GM18507 (cell line): ENCODE data around the gene PRPF6.

Source experiments
- DNase-seq: peaks from one replicate; pipeline ENCODE4 v3.0.0; 2011; ENCODE audit warnings: low read depth; ENCODE audit not compliant: insufficient read length; ENCODE audit errors: extremely low spot score
- FAIRE-seq: peaks from 2 replicates; lab custom pipeline; 2011; peaks lifted over from hg19 to GRCh38; lab: Jason Lieb, UNC

PRPF6 gene

GRCh38 chr20:64041040-64041780 lies 60.3 kb downstream of the PRPF6 start:
- FAIRE-seq: no peak
- no peak for DNase-seq

- FAIRE-seq (no peak), DNase-seq (no peak)
Observed at GRCh38 chr20:64041781-64042053, 60.8 kb downstream of the PRPF6 start.

- FAIRE-seq: no peak
- DNase-seq: no peak
Observed at GRCh38 chr20:64042054-64042781, 61.3 kb downstream of the PRPF6 start.

DNA sequence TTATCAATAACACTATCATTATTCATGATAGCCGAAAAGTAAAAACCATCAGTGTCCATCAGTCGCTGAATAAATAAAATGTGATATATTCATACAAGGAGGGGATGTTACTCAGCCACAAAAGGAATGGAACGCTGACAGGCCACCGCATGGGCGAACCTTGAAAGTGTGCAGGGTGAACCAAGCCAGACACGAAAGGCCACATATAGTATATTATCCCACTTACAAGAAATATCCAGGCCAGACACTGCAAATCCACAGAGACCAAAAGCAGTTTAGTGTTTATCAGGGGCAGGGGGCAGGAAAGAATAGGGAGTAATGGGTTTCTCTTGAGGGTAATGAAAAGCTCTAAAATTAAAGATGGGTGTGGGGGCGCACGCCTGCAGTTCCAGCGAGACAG lies 62.8 kb downstream of the PRPF6 start:
- FAIRE-seq (no peak), DNase-seq (no peak)

DNA sequence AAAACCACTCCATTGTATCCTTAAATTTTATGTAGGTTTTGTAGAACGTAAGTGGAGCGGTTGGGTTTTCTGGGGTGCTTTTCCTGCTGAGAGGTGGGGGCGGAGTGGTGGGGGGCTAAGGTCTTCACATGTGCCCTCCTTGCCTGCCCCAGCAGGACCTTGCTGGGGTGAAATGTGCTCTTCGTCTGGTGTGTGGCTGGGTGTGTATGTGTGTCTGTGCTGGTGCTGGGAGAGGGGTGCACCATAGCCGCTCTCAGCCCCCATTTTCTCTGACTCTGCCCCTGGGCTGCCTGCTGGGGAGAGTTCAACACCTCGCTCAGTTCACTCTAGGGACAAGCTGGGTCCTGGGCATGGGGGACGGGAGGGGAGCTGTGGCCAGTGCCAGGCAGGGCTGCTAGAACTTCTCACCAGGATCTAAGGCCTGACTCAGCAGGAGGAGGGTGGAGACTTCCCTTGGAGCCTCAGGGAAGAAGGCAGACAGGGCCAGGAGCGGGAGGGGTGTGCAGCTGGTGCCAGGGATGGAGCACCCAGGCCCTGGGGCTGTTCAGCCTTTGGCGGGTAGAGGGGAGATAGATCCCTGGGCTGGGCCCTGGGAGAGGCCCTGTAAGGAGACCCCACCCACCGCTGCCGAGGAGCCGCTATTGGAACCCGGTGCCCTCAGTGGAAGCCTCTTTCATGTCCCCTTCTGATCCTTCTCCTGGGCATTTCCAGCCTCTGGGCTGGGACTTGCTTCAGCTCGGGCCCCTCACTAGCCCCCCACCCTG lies 63.7 kb downstream of the PRPF6 start:
- FAIRE-seq: no peak

GRCh38 chr20:64045346-64046011 lies 64.5 kb downstream of the PRPF6 start:
- no peak for FAIRE-seq

More for the DNA sequence above, 63.7 kb downstream of the PRPF6 start:
- no peak for DNase-seq

GRCh38 chr20:64047046-64047389 lies 66.1 kb downstream of the PRPF6 start:
- FAIRE-seq: no peak

More at GRCh38 chr20:64045346-64046011, 64.5 kb downstream of the PRPF6 start:
- DNase-seq: no peak

GRCh38 chr20:64047968-64048401 lies 67.1 kb downstream of the PRPF6 start:
- no peak for FAIRE-seq
- no peak for DNase-seq

More at GRCh38 chr20:64047046-64047389, 66.1 kb downstream of the PRPF6 start:
- DNase-seq: no peak

GRCh38 chr20:64048402-64049044 lies 67.6 kb downstream of the PRPF6 start:
- FAIRE-seq (no peak), DNase-seq (no peak)

GRCh38 chr20:64049060-64049877 lies 68.3 kb downstream of the PRPF6 start, which contains the start of gene SOX18:
SOX18 (minus strand) TSS chr20:64049639; CDS start chr20:64049516, 123 bp downstream.
- DNase-seq (no peak), FAIRE-seq (no peak)

DNA sequence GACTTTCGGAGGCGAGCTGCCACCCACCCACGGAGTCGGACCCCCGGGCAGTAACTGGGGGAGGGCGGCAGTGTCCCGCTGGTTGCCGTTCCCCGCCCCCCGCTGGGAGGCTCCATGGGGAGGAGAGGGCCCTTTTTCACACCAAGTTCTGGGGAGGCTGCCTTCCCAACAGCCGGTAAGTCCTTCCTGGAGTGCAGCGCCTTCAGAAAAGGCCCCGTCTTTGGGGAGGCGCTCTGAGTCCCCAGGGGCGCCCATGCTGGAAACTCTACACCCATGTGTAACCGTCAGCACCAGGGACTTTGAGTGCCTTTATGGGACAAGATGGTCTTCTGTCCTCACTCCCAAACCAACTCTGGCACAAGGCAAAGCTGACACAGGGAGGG lies 68.9 kb downstream of the PRPF6 start:
- DNase-seq (no peak), FAIRE-seq (no peak)

DNA sequence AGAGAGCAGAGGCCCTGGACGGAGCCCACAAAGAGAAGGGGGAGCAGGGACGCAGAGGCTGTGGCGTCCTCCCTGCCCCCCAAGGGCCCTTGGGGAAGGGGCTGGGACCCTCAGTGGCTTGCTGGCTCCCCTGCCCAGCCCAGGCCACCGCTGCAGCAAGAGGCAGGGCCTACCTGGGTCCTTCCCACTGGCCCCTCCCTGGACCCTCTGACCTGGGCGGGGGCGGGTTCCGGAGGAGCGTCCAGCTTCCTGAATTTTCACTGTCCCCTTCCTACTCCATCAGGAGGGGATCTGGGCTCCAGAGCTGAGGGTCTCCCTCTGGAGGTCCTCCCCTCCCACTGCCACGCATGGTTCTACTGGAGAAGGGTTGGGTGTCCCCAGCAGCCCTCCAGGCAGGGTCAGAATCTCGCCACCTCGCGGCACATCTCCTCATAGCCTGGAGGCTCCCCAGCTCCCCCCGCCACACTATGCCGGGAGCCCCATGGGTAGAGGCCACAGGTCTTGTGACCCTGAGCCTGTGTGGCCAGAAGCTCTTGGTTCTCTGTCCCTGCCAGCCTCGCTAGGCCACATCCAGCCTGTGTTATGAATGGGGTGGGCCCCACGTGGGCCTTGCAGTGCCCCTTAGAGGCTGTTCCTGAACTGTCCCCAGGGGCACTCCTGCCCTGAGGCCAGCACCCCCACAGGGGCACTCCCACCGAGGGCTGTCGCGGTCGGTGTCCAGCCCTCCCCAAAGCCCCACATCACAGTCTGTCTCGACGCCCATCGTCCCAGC lies 69.5 kb downstream of the PRPF6 start:
- FAIRE-seq (no peak), DNase-seq (no peak)

GRCh38 chr20:64051033-64051452 lies 70.1 kb downstream of the PRPF6 start:
- no peak for DNase-seq
- FAIRE-seq: no peak

GRCh38 chr20:64051561-64052325 lies 70.8 kb downstream of the PRPF6 start:
- FAIRE-seq (no peak), DNase-seq (no peak)

GRCh38 chr20:64052326-64052722 lies 71.4 kb downstream of the PRPF6 start:
- no peak for DNase-seq
- no peak for FAIRE-seq

DNA sequence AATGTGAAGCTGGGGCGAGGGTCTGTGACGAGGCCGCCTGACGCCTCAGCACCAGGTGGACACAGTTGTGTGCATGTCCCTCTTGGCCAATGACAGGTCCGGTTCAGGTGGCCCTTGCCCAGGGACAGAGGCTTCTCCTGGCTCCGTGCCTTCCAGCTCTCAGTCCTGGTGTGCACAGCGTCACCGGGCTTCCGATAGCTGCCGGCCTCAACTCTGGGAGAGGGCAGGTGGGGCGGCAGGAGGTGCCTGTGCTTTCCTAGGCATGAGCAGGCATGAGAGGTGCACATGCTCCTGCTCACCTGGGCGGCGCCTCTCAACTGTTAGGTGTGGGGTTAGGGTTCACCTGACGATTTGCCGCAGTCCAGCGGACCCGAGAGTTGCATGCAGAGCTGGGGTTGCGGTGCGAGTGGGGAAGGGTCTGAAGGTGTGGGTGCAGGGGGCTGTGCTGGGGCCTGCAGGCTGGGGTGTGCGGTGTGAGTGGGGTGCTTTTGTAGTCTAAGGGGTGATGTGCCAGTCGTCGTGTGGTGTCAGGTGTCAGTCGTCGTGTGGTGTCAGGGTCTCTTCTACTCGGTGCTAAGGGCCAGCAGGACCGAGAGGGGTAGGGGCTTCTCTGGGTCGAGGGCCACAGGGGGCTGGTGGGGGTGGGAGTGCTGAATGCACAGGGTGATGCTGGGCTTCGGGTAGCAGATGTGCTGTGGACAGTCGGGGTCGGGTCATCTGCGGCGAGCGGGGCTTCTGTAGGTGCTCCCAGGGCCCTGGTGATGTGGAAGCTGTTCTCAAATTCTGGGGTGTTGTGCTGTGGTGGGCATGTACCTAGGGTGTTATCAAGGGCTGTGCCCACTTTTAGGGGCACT lies 72.3 kb downstream of the PRPF6 start:
- FAIRE-seq (no peak), DNase-seq (no peak)
